GM12878 (cell line): ENCODE data around the gene SLC26A1. TPM values are rescaled to one million over a fixed set of nuclear protein-coding genes. Genes with fewer than 3 reads are reported as not detected.

Experiments used
- BRCA1 ChIP-seq: IDR thresholded peaks from 2 replicates; pipeline ENCODE4 v1.6.1; 2011; ENCODE audit warnings: low read depth, low read length, improper control_type of control experiment
- CHD1 ChIP-seq: IDR thresholded peaks from 2 replicates; pipeline ENCODE4 v1.6.1; 2012; ENCODE audit warnings: low read depth, low read length, improper control_type of control experiment
- LARP7 ChIP-seq: fragments of 450-650 bp; IDR thresholded peaks from 2 replicates; pipeline ENCODE4 v1.6.1; 2017; ENCODE audit warnings: mild to moderate bottlenecking
- NR2C2 ChIP-seq: IDR thresholded peaks from 2 replicates; pipeline ENCODE4 v1.6.1; 2011; ENCODE audit warnings: borderline replicate concordance, low read depth; ENCODE audit not compliant: control insufficient read depth, insufficient read length
- ZNF217 ChIP-seq: fragments of 450-650 bp; IDR thresholded peaks from 2 replicates; pipeline ENCODE4 v1.6.1; 2017; ENCODE audit warnings: antibody characterized with exemption, mild to moderate bottlenecking
- ZNF24 ChIP-seq: fragments of 450-650 bp; IDR thresholded peaks from 2 replicates; pipeline ENCODE4 v1.6.1; 2017; ENCODE audit warnings: antibody characterized with exemption, mild to moderate bottlenecking
- ZSCAN29 ChIP-seq: fragments of 450-650 bp; IDR thresholded peaks from 2 replicates; pipeline ENCODE4 v1.6.1; 2017; ENCODE audit warnings: mild to moderate bottlenecking, moderate library complexity
- polyA plus RNA-seq, 11 experiments: library from polyadenylated mRNA; depleted of rRNA in 4 of 11; unstranded in 6 of 11; stranded (reverse) in 5 of 11; fragments of >200 nt; fragmentation: Nextera tagmentation in 4 of 11; fragmentation: Illumina TruSeq in 1 of 11; extraction: Ambion mirVana in 4 of 11; extraction: Trizol in 1 of 11; gene quantifications; 1 replicate in 1 of 11; 2 replicates in 10 of 11; pipeline versions ENCODE4 v1.2.1 to v1.2.3, GENCODE V29; 2011 to 2016; ENCODE audit warnings: inconsistent platforms in 2 of 11, missing spikeins in 2 of 11, low read depth in 1 of 11
- total RNA-seq, 4 experiments: library from RNA; depleted of rRNA in 3 of 4; stranded (reverse); fragments of >200 nt in 3 of 4; fragmentation: Illumina TruSeq in 1 of 4; extraction: Trizol in 1 of 4; gene quantifications; 2 replicates each; pipeline versions ENCODE4 v1.2.1 to v1.2.3, GENCODE V29; 2013 to 2021
- TF ChIP-seq, protein P1 (sequence below): IDR thresholded peaks from 2 replicates; pipeline ENCODE4 v1.6.1; 2012; ENCODE audit warnings: low read depth, low read length, improper control_type of control experiment
- TF ChIP-seq, protein P2 (sequence below): fragments of 450-650 bp; IDR thresholded peaks from 2 replicates; pipeline ENCODE4 v1.6.1; 2016; ENCODE audit warnings: mild to moderate bottlenecking
- TF ChIP-seq, protein P3 (sequence below): IDR thresholded peaks from 2 replicates; pipeline ENCODE4 v1.6.1; 2011; ENCODE audit warnings: borderline replicate concordance, low read depth, mild to moderate bottlenecking, moderate library complexity, mixed read lengths, low read length; ENCODE audit not compliant: insufficient read depth; ENCODE audit errors: extremely low read length
- TF ChIP-seq, protein P4 (sequence below): fragments of 450-650 bp; IDR thresholded peaks from 2 replicates; pipeline ENCODE4 v1.6.1; 2014; ENCODE audit warnings: mild to moderate bottlenecking
- TF ChIP-seq, protein P5 (sequence below): IDR thresholded peaks from 2 replicates; pipeline ENCODE4 v1.6.1; 2011; ENCODE audit warnings: low read depth, low read length, improper control_type of control experiment, borderline replicate concordance

The SLC26A1 gene
- total and polyA plus RNA-seq, 10 of the 15 experiments (the other 5 are each of a cell fraction or from before 2014, with no cell fraction given) = 0.05 to 0.96 (median 0.28) TPM; not detected in 5

DNA sequence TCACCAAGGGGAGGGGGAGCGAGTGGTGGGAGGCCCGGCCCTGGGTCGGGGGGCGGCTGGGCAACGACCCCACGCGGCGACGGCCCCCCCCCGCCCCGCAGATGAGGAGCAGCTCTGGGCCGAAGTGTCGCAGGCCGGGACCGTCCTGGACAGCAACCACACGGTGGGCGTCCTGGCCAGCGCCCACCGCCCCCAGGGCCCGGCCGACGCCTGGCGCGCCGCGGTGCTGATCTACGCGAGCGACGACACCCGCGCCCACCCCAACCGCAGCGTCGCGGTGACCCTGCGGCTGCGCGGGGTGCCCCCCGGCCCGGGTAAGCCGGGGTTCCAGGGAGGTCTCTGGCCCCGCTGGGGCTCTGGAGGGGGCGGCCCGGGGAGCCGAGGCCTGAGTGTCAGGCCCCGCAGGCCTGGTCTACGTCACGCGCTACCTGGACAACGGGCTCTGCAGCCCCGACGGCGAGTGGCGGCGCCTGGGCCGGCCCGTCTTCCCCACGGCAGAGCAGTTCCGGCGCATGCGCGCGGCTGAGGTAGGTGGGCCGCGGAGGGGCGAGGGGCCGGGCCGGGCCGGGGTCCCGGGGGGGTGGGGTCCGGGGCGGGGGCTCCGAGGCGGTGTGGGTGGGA, 9.5 kb upstream of the SLC26A1 start (continued):
- TF ChIP-seq, protein P1, sequence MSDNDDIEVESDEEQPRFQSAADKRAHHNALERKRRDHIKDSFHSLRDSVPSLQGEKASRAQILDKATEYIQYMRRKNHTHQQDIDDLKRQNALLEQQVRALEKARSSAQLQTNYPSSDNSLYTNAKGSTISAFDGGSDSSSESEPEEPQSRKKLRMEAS = no peak
- TF ChIP-seq, protein P2, sequence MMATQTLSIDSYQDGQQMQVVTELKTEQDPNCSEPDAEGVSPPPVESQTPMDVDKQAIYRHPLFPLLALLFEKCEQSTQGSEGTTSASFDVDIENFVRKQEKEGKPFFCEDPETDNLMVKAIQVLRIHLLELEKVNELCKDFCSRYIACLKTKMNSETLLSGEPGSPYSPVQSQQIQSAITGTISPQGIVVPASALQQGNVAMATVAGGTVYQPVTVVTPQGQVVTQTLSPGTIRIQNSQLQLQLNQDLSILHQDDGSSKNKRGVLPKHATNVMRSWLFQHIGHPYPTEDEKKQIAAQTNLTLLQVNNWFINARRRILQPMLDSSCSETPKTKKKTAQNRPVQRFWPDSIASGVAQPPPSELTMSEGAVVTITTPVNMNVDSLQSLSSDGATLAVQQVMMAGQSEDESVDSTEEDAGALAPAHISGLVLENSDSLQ = no peak
- TF ChIP-seq, protein P3, sequence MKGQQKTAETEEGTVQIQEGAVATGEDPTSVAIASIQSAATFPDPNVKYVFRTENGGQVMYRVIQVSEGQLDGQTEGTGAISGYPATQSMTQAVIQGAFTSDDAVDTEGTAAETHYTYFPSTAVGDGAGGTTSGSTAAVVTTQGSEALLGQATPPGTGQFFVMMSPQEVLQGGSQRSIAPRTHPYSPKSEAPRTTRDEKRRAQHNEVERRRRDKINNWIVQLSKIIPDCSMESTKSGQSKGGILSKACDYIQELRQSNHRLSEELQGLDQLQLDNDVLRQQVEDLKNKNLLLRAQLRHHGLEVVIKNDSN = no peak
- TF ChIP-seq, protein P4, sequence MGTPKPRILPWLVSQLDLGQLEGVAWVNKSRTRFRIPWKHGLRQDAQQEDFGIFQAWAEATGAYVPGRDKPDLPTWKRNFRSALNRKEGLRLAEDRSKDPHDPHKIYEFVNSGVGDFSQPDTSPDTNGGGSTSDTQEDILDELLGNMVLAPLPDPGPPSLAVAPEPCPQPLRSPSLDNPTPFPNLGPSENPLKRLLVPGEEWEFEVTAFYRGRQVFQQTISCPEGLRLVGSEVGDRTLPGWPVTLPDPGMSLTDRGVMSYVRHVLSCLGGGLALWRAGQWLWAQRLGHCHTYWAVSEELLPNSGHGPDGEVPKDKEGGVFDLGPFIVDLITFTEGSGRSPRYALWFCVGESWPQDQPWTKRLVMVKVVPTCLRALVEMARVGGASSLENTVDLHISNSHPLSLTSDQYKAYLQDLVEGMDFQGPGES = no peak
- TF ChIP-seq BRCA1 = no peak
- TF ChIP-seq LARP7 = no peak
- no peak for TF ChIP-seq CHD1
- no peak for TF ChIP-seq ZSCAN29
- TF ChIP-seq, protein P5, sequence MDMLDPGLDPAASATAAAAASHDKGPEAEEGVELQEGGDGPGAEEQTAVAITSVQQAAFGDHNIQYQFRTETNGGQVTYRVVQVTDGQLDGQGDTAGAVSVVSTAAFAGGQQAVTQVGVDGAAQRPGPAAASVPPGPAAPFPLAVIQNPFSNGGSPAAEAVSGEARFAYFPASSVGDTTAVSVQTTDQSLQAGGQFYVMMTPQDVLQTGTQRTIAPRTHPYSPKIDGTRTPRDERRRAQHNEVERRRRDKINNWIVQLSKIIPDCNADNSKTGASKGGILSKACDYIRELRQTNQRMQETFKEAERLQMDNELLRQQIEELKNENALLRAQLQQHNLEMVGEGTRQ = no peak
- no peak for TF ChIP-seq NR2C2
- no peak for TF ChIP-seq ZNF24
- TF ChIP-seq ZNF217 = no peak
